K562 (cell line): ENCODE data around the gene MKRN1. TPM values are rescaled to one million over a fixed set of nuclear protein-coding genes. Genes with fewer than 3 reads are reported as not detected.

ENCODE experiments used
- EGR1 ChIP-seq: fragments of 450-650 bp; conservative IDR thresholded peaks from 2 replicates; pipeline ENCODE4 v1.6.1; 2017; ENCODE audit warnings: mild to moderate bottlenecking
- FIP1L1 ChIP-seq: fragments of 200-400 bp; formaldehyde crosslinking; IDR thresholded peaks from 2 replicates; pipeline ENCODE4 v1.6.1; 2018; ENCODE audit warnings: mild to moderate bottlenecking, low read depth, low read length; ENCODE audit not compliant: poor library complexity, severe bottlenecking
- FOXA3 ChIP-seq, 2 experiments: fragments of 450-650 bp in 1 of 2; sonication (generic) in 1 of 2; formaldehyde crosslinking; IDR thresholded peaks in 1 of 2; conservative IDR thresholded peaks in 1 of 2; 2 replicates each; pipeline versions ENCODE4 v1.4.0 to v1.8.0; 2020 to 2022; ENCODE audit warnings: mild to moderate bottlenecking in 2 of 2, missing genetic modification reagents in 1 of 2
- MYNN ChIP-seq, 2 experiments: sonication (generic); formaldehyde crosslinking in 1 of 2; IDR thresholded peaks; 2 replicates each; pipeline versions ENCODE4 v1.5.0 to v1.6.1; 2016 to 2020; ENCODE audit warnings: antibody characterized with exemption in 1 of 2, missing genetic modification reagents in 1 of 2
- NEUROD1 ChIP-seq: fragments of 150-350 bp; IDR thresholded peaks from 2 replicates; pipeline ENCODE4 v1.6.1; 2014; ENCODE audit warnings: borderline replicate concordance, low read length, low read depth; ENCODE audit not compliant: partially characterized antibody
- NFRKB ChIP-seq: fragments of 450-650 bp; IDR thresholded peaks from 2 replicates; pipeline ENCODE4 v1.6.1; 2016; ENCODE audit warnings: low read depth
- RFX1 ChIP-seq: fragments of 450-650 bp; IDR thresholded peaks from 2 replicates; pipeline ENCODE4 v1.6.1; 2016; ENCODE audit warnings: mild to moderate bottlenecking, moderate library complexity
- SMARCA4 ChIP-seq: fragments of 450-650 bp; IDR thresholded peaks from 2 replicates; pipeline ENCODE4 v1.6.1; 2016
- TOE1 ChIP-seq, 2 experiments: fragments of 450-650 bp in 1 of 2; sonication (generic) in 1 of 2; formaldehyde crosslinking in 1 of 2; IDR thresholded peaks; 2 replicates each; pipeline versions ENCODE4 v1.7.1 to v1.8.0; 2016 to 2022; ENCODE audit warnings: borderline replicate concordance in 2 of 2, mild to moderate bottlenecking in 2 of 2, antibody characterized with exemption in 1 of 2, inconsistent platforms in 1 of 2, low read depth in 1 of 2, missing genetic modification reagents in 1 of 2, moderate library complexity in 1 of 2
- ZEB2 ChIP-seq: fragments of 450-650 bp; IDR thresholded peaks from 2 replicates; pipeline ENCODE4 v1.6.1; 2016
- ZNF140 ChIP-seq: fragments of 250-450 bp; sonication (Bioruptor Pico); IDR thresholded peaks from 2 replicates; pipeline ENCODE4 v1.8.0; 2021; ENCODE audit warnings: moderate library complexity, mild to moderate bottlenecking, inconsistent platforms
- ZNF282 ChIP-seq: sonication (generic); formaldehyde crosslinking; IDR thresholded peaks from 2 replicates; pipeline ENCODE4 v1.8.1; 2023; ENCODE audit warnings: missing genetic modification reagents
- polyA plus RNA-seq, 8 experiments: library from polyadenylated mRNA; depleted of rRNA in 4 of 8; stranded (reverse) in 5 of 8; unstranded in 3 of 8; fragments of >200 nt; fragmentation: Nextera tagmentation in 2 of 8; fragmentation: Illumina TruSeq in 1 of 8; extraction: Ambion mirVana in 2 of 8; extraction: Trizol in 1 of 8; gene quantifications; 2 replicates each; pipeline versions ENCODE4 v1.2.1 to v1.2.3, GENCODE V29; 2011 to 2014; ENCODE audit warnings: inconsistent platforms in 1 of 8, missing spikeins in 1 of 8
- total RNA-seq, 7 experiments: library from RNA; depleted of rRNA in 6 of 7; stranded (reverse); fragments of >200 nt in 6 of 7; fragmentation: Illumina TruSeq in 2 of 7; extraction: Trizol in 2 of 7; gene quantifications; 2 replicates each; pipeline versions ENCODE4 v1.2.1 to v1.2.3, GENCODE V29; 2011 to 2021; ENCODE audit warnings: low replicate concordance in 1 of 7
- TF ChIP-seq, protein P1 (sequence below), 2 experiments: fragments of 450-650 bp; IDR thresholded peaks; 2 replicates each; pipeline ENCODE4 v1.6.1; 2018; ENCODE audit warnings: mild to moderate bottlenecking in 2 of 2, low read depth in 1 of 2; ENCODE audit not compliant: partially characterized antibody in 2 of 2
- TF ChIP-seq, protein P2 (sequence below): sonication (generic); formaldehyde crosslinking; IDR thresholded peaks from 2 replicates; pipeline ENCODE4 v1.9.0; 2022; ENCODE audit warnings: mild to moderate bottlenecking, missing genetic modification reagents
- TF ChIP-seq, protein P3 (sequence below): IDR thresholded peaks from 2 replicates; pipeline ENCODE4 v1.6.1; 2011; ENCODE audit warnings: borderline replicate concordance, low read depth, mild to moderate bottlenecking, moderate library complexity, low read length; ENCODE audit not compliant: insufficient read depth, poor library complexity, severe bottlenecking
- TF ChIP-seq, protein P4 (sequence below), 2 experiments: fragments of 150-350 bp in 1 of 2; IDR thresholded peaks; 2 replicates each; pipeline ENCODE4 v1.6.1; 2012 to 2016; ENCODE audit warnings: low read depth in 2 of 2, low read length in 2 of 2, mild to moderate bottlenecking in 1 of 2, moderate library complexity in 1 of 2

The MKRN1 gene
- total and polyA plus RNA-seq, 9 of the 15 experiments (the other 6 are each of a cell fraction or from before 2014, with no cell fraction given), result 30.5 to 90.3 (median 76.0) TPM

DNA sequence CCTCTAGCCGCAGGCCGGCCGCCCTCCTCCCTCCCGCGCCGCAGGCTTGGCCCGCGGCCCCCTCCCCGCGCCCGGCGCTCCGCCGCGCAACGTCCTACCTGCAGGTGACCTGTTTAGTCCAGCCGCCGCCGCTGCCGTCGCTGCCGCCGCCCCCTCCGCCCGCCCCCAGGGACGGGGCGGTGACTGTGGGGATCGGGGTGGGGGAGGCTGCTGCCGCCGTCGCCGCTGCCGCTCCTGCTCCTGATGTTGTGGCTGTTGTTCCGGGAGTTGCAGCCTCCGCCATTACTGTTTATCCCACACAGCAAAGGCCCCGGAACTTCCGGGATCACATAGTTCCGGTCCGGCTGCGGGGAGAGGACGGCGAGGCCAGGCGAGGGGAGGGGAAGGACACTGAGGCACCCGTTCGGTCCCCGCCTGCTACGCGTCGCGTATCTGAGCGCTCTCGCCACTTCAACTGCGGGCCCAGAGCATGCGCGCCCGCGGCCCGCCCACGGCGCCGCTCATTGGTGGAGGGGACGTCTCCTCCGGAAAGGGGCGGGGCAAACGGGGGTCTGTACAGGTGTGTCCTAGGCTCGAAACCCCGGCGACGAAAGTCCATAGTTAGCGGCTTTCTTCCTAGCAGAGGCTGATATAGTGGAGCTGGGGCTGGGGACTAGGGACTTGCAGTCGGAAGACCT lies at the start of gene MKRN1 (continued):
- TF ChIP-seq FIP1L1 (peak; percentile 45), ZNF140 (CRISPR knock-in tag) (no peak), TOE1 (IDR thresholded peaks at IDR 0.05; ENCODE audit: borderline replicate concordance) (peak; percentile 34; the same call in 1 of the 2 replicates), TOE1 (CRISPR knock-in tag; IDR thresholded peaks at IDR 0.05; ENCODE audit: borderline replicate concordance, low read depth) (no peak), RFX1 (no peak), ZNF282 (CRISPR knock-in tag) (peak; percentile 22; the same call in 1 of the 2 replicates), SMARCA4 (no peak), EGR1 (peak; percentile 81), NFRKB (peak; percentile 82), FOXA3 (CRISPR knock-in tag; conservative IDR thresholded peaks at IDR 0.05 in 1 of 2, IDR thresholded peaks at IDR 0.05 in 1 of 2) (peak in 1 of 2 experiments; percentile 58; a peak in 1 of 4 replicates), MYNN (IDR thresholded peaks at IDR 0.05) (0 out of 2 replicates have a peak, but pooled peaks have one; percentile 14), MYNN (CRISPR knock-in tag; IDR thresholded peaks at IDR 0.05) (no peak), NEUROD1 (peak; percentile 53), ZEB2 (peak; percentile 84)
- TF ChIP-seq, protein P1, sequence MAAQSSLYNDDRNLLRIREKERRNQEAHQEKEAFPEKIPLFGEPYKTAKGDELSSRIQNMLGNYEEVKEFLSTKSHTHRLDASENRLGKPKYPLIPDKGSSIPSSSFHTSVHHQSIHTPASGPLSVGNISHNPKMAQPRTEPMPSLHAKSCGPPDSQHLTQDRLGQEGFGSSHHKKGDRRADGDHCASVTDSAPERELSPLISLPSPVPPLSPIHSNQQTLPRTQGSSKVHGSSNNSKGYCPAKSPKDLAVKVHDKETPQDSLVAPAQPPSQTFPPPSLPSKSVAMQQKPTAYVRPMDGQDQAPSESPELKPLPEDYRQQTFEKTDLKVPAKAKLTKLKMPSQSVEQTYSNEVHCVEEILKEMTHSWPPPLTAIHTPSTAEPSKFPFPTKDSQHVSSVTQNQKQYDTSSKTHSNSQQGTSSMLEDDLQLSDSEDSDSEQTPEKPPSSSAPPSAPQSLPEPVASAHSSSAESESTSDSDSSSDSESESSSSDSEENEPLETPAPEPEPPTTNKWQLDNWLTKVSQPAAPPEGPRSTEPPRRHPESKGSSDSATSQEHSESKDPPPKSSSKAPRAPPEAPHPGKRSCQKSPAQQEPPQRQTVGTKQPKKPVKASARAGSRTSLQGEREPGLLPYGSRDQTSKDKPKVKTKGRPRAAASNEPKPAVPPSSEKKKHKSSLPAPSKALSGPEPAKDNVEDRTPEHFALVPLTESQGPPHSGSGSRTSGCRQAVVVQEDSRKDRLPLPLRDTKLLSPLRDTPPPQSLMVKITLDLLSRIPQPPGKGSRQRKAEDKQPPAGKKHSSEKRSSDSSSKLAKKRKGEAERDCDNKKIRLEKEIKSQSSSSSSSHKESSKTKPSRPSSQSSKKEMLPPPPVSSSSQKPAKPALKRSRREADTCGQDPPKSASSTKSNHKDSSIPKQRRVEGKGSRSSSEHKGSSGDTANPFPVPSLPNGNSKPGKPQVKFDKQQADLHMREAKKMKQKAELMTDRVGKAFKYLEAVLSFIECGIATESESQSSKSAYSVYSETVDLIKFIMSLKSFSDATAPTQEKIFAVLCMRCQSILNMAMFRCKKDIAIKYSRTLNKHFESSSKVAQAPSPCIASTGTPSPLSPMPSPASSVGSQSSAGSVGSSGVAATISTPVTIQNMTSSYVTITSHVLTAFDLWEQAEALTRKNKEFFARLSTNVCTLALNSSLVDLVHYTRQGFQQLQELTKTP (IDR thresholded peaks at IDR 0.05; ENCODE audit: low read depth in 1 of 2, partially characterized antibody in 2 of 2), result peak in 1 of 2 experiments; percentile 81
- TF ChIP-seq, protein P2, sequence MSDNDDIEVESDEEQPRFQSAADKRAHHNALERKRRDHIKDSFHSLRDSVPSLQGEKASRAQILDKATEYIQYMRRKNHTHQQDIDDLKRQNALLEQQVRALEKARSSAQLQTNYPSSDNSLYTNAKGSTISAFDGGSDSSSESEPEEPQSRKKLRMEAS (CRISPR knock-in tag), result peak; percentile 99
- TF ChIP-seq, protein P3, sequence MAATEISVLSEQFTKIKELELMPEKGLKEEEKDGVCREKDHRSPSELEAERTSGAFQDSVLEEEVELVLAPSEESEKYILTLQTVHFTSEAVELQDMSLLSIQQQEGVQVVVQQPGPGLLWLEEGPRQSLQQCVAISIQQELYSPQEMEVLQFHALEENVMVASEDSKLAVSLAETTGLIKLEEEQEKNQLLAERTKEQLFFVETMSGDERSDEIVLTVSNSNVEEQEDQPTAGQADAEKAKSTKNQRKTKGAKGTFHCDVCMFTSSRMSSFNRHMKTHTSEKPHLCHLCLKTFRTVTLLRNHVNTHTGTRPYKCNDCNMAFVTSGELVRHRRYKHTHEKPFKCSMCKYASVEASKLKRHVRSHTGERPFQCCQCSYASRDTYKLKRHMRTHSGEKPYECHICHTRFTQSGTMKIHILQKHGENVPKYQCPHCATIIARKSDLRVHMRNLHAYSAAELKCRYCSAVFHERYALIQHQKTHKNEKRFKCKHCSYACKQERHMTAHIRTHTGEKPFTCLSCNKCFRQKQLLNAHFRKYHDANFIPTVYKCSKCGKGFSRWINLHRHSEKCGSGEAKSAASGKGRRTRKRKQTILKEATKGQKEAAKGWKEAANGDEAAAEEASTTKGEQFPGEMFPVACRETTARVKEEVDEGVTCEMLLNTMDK, result no peak
- TF ChIP-seq, protein P4, sequence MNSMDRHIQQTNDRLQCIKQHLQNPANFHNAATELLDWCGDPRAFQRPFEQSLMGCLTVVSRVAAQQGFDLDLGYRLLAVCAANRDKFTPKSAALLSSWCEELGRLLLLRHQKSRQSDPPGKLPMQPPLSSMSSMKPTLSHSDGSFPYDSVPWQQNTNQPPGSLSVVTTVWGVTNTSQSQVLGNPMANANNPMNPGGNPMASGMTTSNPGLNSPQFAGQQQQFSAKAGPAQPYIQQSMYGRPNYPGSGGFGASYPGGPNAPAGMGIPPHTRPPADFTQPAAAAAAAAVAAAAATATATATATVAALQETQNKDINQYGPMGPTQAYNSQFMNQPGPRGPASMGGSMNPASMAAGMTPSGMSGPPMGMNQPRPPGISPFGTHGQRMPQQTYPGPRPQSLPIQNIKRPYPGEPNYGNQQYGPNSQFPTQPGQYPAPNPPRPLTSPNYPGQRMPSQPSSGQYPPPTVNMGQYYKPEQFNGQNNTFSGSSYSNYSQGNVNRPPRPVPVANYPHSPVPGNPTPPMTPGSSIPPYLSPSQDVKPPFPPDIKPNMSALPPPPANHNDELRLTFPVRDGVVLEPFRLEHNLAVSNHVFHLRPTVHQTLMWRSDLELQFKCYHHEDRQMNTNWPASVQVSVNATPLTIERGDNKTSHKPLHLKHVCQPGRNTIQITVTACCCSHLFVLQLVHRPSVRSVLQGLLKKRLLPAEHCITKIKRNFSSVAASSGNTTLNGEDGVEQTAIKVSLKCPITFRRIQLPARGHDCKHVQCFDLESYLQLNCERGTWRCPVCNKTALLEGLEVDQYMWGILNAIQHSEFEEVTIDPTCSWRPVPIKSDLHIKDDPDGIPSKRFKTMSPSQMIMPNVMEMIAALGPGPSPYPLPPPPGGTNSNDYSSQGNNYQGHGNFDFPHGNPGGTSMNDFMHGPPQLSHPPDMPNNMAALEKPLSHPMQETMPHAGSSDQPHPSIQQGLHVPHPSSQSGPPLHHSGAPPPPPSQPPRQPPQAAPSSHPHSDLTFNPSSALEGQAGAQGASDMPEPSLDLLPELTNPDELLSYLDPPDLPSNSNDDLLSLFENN (IDR thresholded peaks at IDR 0.05; ENCODE audit: low read depth in 2 of 2, low read length in 2 of 2), result peak in 1 of 2 experiments; percentile 67; a peak in 2 of 4 replicates
